Heart right ventricle (tissue), 16 donors: ENCODE results near the gene NCSTN. TPM values are rescaled to one million over a fixed set of nuclear protein-coding genes. Genes with fewer than 3 reads are reported as not detected.

Experiments used
- ATAC-seq, 8 donors: fragments of 200-7000 bp; cut with Tn5 transposase; one replicate each; pipeline ENCODE4 v1.9.1; 2020; ENCODE audit warnings: mild to moderate bottlenecking in 8 of 8, moderate library complexity in 8 of 8, moderate number of reproducible peaks in 1 of 8
- DNase-seq, 2 donors: peaks; one replicate each; pipeline ENCODE4 v3.0.0-alpha.2; 2020
- H3K27ac ChIP-seq, 10 donors: fragments of 200-600 bp; sonication (generic) in 2 of 10; one replicate each; pipeline versions ENCODE4 v1.5.0 to v1.8.0; 2020 to 2022; ENCODE audit warnings: mild to moderate bottlenecking in 3 of 10
- H3K27me3 ChIP-seq, 7 donors: fragments of 200-600 bp; one replicate each; pipeline ENCODE4 v1.8.0; 2021 to 2022; ENCODE audit warnings: mild to moderate bottlenecking in 2 of 7
- H3K36me3 ChIP-seq, 9 donors: fragments of 200-600 bp; sonication (generic) in 1 of 9; one replicate each; pipeline versions ENCODE4 v1.5.0 to v1.8.0; 2020 to 2022; ENCODE audit warnings: mild to moderate bottlenecking in 2 of 9
- H3K4me1 ChIP-seq, 9 donors: fragments of 200-600 bp; sonication (generic) in 1 of 9; one replicate each; pipeline versions ENCODE4 v1.5.0 to v1.8.0; 2020 to 2022; ENCODE audit warnings: mild to moderate bottlenecking in 4 of 9
- H3K4me3 ChIP-seq, 10 donors: fragments of 200-600 bp; sonication (generic) in 2 of 10; one replicate each; pipeline versions ENCODE4 v1.5.0 to v1.8.0; 2020 to 2022; ENCODE audit warnings: mild to moderate bottlenecking in 7 of 10, moderate library complexity in 2 of 10
- H3K9me3 ChIP-seq, 11 donors: fragments of 200-600 bp in 10 of 11; sonication (generic) in 2 of 11; one replicate each; pipeline versions ENCODE4 v1.5.0 to v1.8.0; 2013 to 2022; ENCODE audit warnings: mild to moderate bottlenecking in 2 of 11, control low read depth in 1 of 11, moderate library complexity in 1 of 11
- WGBS, 2 donors: extraction: QIAGEN DNeasy Blood & Tissue Kit; methylation state at CpG; one replicate each; pipeline ENCODE4 v1.1.7; 2013; ENCODE audit warnings: inconsistent platforms in 1 of 2; 5-methylcytosine and 5-hydroxymethylcytosine counted together
- intact Hi-C, 10 donors: fragments of 100-400 bp; cut with DNase I; formaldehyde crosslinking; loops; one replicate each; pipeline versions ENCODE4 v1.11.1 to v1.14.2; 2022
- polyA plus RNA-seq, 2 donors: library from polyadenylated mRNA; stranded (reverse); fragments of 200-250 nt; gene quantifications; one replicate each; pipeline ENCODE4 v1.2.3, GENCODE V29; 2013
- total RNA-seq, 10 donors: library from RNA; stranded (reverse); fragmentation: NEBNext Ultra II Directional in 3 of 10; extraction: Animal tissue kit (Norgen Biotek cat#: 25700) in 3 of 10; gene quantifications; one replicate each; pipeline versions ENCODE4 v1.2.1 to v1.2.4, GENCODE V29; 2021 to 2023
- TF ChIP-seq, protein P1 (sequence below), 9 donors: fragments of 200-600 bp; sonication (generic) in 2 of 9; IDR thresholded peaks; one replicate each; pipeline versions ENCODE4 v1.5.0 to v1.8.0; 2021 to 2022; ENCODE audit warnings: antibody characterized with exemption in 9 of 9, mild to moderate bottlenecking in 5 of 9, moderate library complexity in 1 of 9
- donor health status: Arrhythmogenic right ventricular cardiomyopathy.
- donor health status: ischemic (EF 13 %, LVEDD 7.1; RV severe dilation, severe dysfunction).
- donor health status: healthy with polysubstance abuse.
- donor health status: DM: no; HTN: yes; CAD: no.
- donor health status: DM: no; HTN: no; CAD: no.
- donor health status: ischemic (EF 25% LVEDD 6.9; RV normal size, moderate dysfunction).
- donor health status: ischemic (EF 25% LVEDD 5.7; RV mildly dilated, moderate dysfunction).
- donor health status: healthy.
- donor health status: DM: yes; HTN: yes; CAD: no.
- donor health status: Ischemic cardiomyopathy.
- donor health status: ischemic (EF 35%, LVEDD 5.7; RV mildly dilated, moderate dysfunction).
- donor health status: nonischemic (EF 11% LVEDD 7.7; RV severe dilation, severe dysfunction).
- donor health status: DM: yes; HTN: yes; CAD: no.
- donor health status: PGD.
- donor health status: ischemic (EF 29% LVEDD 5.4; RV normal size, mild dysfunction).
- donor health status: nonischemic (EF 23%, LVEDD 6.1; RV moderate dilation, normal function).

The NCSTN gene
- total and polyA plus RNA-seq, 12 donors: 40.2 to 87.9 (median 70.2) TPM

DNA sequence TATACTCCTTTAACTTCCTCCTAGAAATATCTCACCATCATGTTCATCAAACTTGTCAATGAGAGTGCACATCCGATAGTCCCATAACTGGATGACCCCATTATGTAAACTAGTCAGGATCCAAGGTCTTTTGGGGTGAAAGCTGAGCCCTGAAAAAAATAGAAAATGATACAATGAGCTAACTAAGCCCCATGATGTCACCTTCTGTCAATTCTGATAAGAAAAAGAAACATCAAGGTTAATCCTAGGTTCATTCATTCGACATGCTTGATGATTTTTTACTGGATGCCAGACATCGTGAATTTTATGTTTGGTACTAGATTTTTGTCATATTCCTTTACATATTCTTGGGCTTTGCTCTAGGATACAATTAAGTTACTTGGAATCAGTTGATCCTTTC, 3.0 kb upstream of the NCSTN start:
- peaks cover 0 to 57% (median 21%) of the 10 kb centered on the region in 9 donors for H3K36me3 ChIP-seq
- H3K4me1 ChIP-seq: peaks cover 0 to 64% (median 41%) of the 10 kb centered on the region in 9 donors
- H3K9me3 ChIP-seq: no peaks in the 10 kb centered on the region
- ATAC-seq: no peak
- no peak overlapping the region for H3K4me3 ChIP-seq
- H3K27ac ChIP-seq: peak overlapping the region in 3 of 10 donors; percentile 2 to 21 (median 12)
- intact Hi-C loops: loop anchor here in 2 of 10 donors (5.0 kb wide), 2 partner anchors 33 to 267 kb away; no protein-coding TSS in a partner anchor
- H3K27me3 ChIP-seq: no peaks in the 10 kb centered on the region
- DNase-seq: no peak
- 51 to 59% methylated on average over 3 of the region's 3 CpGs for WGBS, 2 donors
- TF ChIP-seq, protein P1, sequence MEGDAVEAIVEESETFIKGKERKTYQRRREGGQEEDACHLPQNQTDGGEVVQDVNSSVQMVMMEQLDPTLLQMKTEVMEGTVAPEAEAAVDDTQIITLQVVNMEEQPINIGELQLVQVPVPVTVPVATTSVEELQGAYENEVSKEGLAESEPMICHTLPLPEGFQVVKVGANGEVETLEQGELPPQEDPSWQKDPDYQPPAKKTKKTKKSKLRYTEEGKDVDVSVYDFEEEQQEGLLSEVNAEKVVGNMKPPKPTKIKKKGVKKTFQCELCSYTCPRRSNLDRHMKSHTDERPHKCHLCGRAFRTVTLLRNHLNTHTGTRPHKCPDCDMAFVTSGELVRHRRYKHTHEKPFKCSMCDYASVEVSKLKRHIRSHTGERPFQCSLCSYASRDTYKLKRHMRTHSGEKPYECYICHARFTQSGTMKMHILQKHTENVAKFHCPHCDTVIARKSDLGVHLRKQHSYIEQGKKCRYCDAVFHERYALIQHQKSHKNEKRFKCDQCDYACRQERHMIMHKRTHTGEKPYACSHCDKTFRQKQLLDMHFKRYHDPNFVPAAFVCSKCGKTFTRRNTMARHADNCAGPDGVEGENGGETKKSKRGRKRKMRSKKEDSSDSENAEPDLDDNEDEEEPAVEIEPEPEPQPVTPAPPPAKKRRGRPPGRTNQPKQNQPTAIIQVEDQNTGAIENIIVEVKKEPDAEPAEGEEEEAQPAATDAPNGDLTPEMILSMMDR (IDR thresholded peaks at IDR 0.05): no peak

GRCh38 chr1:160340866-160341265, 2.3 kb upstream of the NCSTN start:
- Histone ChIP-seq H3K27me3 (no peaks in the 10 kb centered on the region), H3K27ac (peak overlapping the region in 3 of 10 donors; percentile 2 to 21 (median 12)), H3K9me3 (no peaks in the 10 kb centered on the region), H3K4me3 (peak overlapping the region in 1 of 10 donors; percentile 94), H3K36me3 (peaks cover 0 to 57% (median 21%) of the 10 kb centered on the region in 9 donors), H3K4me1 (peaks cover 0 to 72% (median 41%) of the 10 kb centered on the region in 9 donors)
- 50 to 65% methylated on average over 2 of the region's 2 CpGs for WGBS, 2 donors
- ATAC-seq (no peak), DNase-seq (no peak)
- TF ChIP-seq, protein P1 (IDR thresholded peaks at IDR 0.05): no peak
- intact Hi-C loops: loop anchor here in 2 of 10 donors (5.0 kb wide), 2 partner anchors 34 to 266 kb away; no protein-coding TSS in a partner anchor

DNA sequence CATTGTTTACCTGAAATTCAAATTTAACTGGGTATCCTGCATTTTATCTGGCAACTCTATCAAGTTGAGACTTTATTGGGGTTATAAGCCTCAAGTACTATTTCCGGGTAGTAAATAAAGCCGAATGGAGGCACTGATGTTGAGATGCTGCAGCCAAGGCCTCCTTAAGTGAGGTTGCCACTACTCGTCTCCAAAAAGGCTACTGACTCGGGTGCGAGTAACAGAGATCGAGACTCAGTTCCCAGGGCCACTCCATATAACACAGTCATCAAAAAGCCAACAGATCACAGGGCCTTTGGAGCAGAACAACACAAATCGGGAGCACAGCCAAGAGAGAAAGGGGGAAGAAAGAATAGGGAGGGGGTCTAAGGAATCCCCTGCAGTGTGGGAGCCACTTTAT, 657 bp upstream of the NCSTN start:
- Histone ChIP-seq H3K4me3 (peak overlapping the region; percentile 63 to 96 (median 82)), H3K27me3 (no peaks in the 10 kb centered on the region), H3K9me3 (no peaks in the 10 kb centered on the region), H3K27ac (peak overlapping the region; percentile 51 to 97 (median 90)), H3K4me1 (peaks cover 0 to 84% (median 41%) of the 10 kb centered on the region in 9 donors), H3K36me3 (peaks cover 0 to 57% (median 18%) of the 10 kb centered on the region in 9 donors)
- peak in 7 of 8 donors; percentile 2 to 46 (median 20) for ATAC-seq
- WGBS, 2 donors: 0% methylated on average over 7 of the region's 7 CpGs
- DNase-seq: no peak
- intact Hi-C loops: loop anchor here in 2 of 10 donors (2.0 to 5.0 kb wide), 3 partner anchors 35 to 265 kb away; partner anchors contain the start of gene VANGL2 (in 1 of the 2)
- TF ChIP-seq, protein P1 (IDR thresholded peaks at IDR 0.05): no peak

- ATAC-seq (no peak), DNase-seq (no peak)
- Histone ChIP-seq H3K4me3 (peak overlapping the region; percentile 63 to 96 (median 82)), H3K27me3 (no peaks in the 10 kb centered on the region), H3K36me3 (peaks cover 0 to 57% (median 18%) of the 10 kb centered on the region in 9 donors), H3K27ac (peak overlapping the region in 3 of 10 donors; percentile 96 to 97 (median 96)), H3K4me1 (peaks cover 0 to 67% (median 41%) of the 10 kb centered on the region in 9 donors), H3K9me3 (no peaks in the 10 kb centered on the region)
- 76 to 80% methylated on average over 3 of the region's 3 CpGs for WGBS, 2 donors
- TF ChIP-seq, protein P1 (IDR thresholded peaks at IDR 0.05): no peak
- intact Hi-C loops: loop anchor here in 2 of 10 donors (5.0 kb wide), 2 partner anchors 37 to 263 kb away; no protein-coding TSS in a partner anchor
These were observed 1.1 kb downstream of the NCSTN start for GRCh38 chr1:160344241-160344640.
